Chondrocyte (in vitro differentiated cells): ENCODE measurements around the gene XRCC5. TPM values are rescaled to one million over a fixed set of nuclear protein-coding genes. Genes with fewer than 3 reads are reported as not detected.
"Not testable (repeated sequence)": the region's sequence is repeated elsewhere in the genome, so short reads cannot be mapped to it uniquely, and the experiment has no call there.

ENCODE experiments used
- DNase-seq: peaks from one replicate; pipeline ENCODE4 v3.0.0; 2021; ENCODE audit warnings: mixed read lengths, low spot score
- H3K27ac Mint-ChIP-seq: one replicate; pipeline ENCODE4 v1.8.0; 2021; ENCODE audit warnings: mild to moderate bottlenecking, moderate library complexity, mixed read lengths; ENCODE audit not compliant: unreplicated experiment
- H3K27me3 Mint-ChIP-seq: 2 replicates; pipeline ENCODE4 v1.8.0; 2021; ENCODE audit warnings: low read depth, mixed read lengths
- H3K36me3 Mint-ChIP-seq: 2 replicates; pipeline ENCODE4 v1.8.0; 2021; ENCODE audit warnings: low read depth, mixed read lengths
- H3K4me1 Mint-ChIP-seq: 2 replicates; pipeline ENCODE4 v1.8.0; 2021; ENCODE audit warnings: low read depth, mild to moderate bottlenecking, mixed read lengths
- H3K4me3 Mint-ChIP-seq: one replicate; pipeline ENCODE4 v1.8.0; 2021; ENCODE audit warnings: mild to moderate bottlenecking, moderate library complexity, mixed read lengths; ENCODE audit not compliant: unreplicated experiment
- H3K9me3 Mint-ChIP-seq: 2 replicates; pipeline ENCODE4 v1.8.0; 2021; ENCODE audit warnings: low read depth, mixed read lengths
- total RNA-seq: library from RNA; stranded (reverse); gene quantifications from 3 replicates; pipeline ENCODE4 v1.2.1, GENCODE V29; 2021
- TF ChIP-seq, protein P1 (sequence below): fragments of 200-600 bp; sonication (generic); IDR thresholded peaks from 2 replicates; pipeline ENCODE4 v1.5.0; 2021; ENCODE audit warnings: antibody characterized with exemption, mild to moderate bottlenecking, moderate library complexity

The XRCC5 gene
- total RNA-seq, 1 donor from 2014 or later: 154 TPM

DNA sequence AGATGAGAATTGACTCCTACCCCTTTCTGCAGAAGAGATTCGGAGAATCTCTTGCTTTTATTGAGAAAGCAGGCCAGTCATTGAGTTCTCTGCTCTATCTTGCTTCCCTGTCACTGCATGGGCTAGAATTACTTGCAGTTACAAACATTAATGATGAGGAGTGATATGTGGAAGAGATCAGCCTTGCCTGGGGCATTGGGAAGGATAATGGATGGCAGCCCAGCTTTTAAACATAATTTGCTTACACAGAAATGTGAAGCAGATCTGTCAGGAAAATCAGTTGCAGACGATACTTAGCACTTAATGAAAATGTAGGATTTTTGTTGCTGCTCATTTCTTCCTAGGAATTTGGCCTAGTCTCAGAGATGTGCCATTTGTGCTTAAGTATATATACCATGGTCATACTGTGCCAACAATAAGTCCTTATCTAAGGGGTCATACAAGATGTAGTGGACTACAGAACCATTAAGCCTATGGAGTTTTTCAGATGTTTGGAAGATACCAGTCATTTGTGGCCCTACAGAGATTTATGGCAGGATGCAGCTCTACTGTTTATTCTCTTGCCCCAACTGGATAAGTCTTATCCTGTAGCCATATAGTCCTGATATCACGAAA lies 92.7 kb downstream of the XRCC5 start:
- Mint-ChIP-seq H3K9me3 (no peaks in the 10 kb centered on the region), H3K36me3 (peaks cover 54% of the 10 kb centered on the region), H3K27ac (no peak overlapping the region), H3K4me3 (no peak overlapping the region), H3K4me1 (peaks cover 23% of the 10 kb centered on the region), H3K27me3 (no peaks in the 10 kb centered on the region)
- DNase-seq: no peak
- TF ChIP-seq, protein P1, sequence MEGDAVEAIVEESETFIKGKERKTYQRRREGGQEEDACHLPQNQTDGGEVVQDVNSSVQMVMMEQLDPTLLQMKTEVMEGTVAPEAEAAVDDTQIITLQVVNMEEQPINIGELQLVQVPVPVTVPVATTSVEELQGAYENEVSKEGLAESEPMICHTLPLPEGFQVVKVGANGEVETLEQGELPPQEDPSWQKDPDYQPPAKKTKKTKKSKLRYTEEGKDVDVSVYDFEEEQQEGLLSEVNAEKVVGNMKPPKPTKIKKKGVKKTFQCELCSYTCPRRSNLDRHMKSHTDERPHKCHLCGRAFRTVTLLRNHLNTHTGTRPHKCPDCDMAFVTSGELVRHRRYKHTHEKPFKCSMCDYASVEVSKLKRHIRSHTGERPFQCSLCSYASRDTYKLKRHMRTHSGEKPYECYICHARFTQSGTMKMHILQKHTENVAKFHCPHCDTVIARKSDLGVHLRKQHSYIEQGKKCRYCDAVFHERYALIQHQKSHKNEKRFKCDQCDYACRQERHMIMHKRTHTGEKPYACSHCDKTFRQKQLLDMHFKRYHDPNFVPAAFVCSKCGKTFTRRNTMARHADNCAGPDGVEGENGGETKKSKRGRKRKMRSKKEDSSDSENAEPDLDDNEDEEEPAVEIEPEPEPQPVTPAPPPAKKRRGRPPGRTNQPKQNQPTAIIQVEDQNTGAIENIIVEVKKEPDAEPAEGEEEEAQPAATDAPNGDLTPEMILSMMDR: no peak

GRCh38 chr2:216202626-216203250 lies 93.6 kb downstream of the XRCC5 start:
- H3K27ac Mint-ChIP-seq: no peak overlapping the region
- TF ChIP-seq, protein P1: no peak
- no peaks in the 10 kb centered on the region for H3K27me3 Mint-ChIP-seq
- peaks cover 54% of the 10 kb centered on the region for H3K36me3 Mint-ChIP-seq
- DNase-seq: no peak
- H3K9me3 Mint-ChIP-seq: no peaks in the 10 kb centered on the region
- no peak overlapping the region for H3K4me3 Mint-ChIP-seq
- H3K4me1 Mint-ChIP-seq: peaks cover 23% of the 10 kb centered on the region

- no peaks in the 10 kb centered on the region for H3K9me3 Mint-ChIP-seq
- H3K36me3 Mint-ChIP-seq: peaks cover 52% of the 10 kb centered on the region
- TF ChIP-seq, protein P1: no peak
- no peaks in the 10 kb centered on the region for H3K27me3 Mint-ChIP-seq
- no peak overlapping the region for H3K4me3 Mint-ChIP-seq
- no peak overlapping the region for H3K27ac Mint-ChIP-seq
- DNase-seq: no peak
- peaks cover 22% of the 10 kb centered on the region for H3K4me1 Mint-ChIP-seq
Measured at GRCh38 chr2:216205486-216205885, 96.3 kb downstream of the XRCC5 start.

DNA sequence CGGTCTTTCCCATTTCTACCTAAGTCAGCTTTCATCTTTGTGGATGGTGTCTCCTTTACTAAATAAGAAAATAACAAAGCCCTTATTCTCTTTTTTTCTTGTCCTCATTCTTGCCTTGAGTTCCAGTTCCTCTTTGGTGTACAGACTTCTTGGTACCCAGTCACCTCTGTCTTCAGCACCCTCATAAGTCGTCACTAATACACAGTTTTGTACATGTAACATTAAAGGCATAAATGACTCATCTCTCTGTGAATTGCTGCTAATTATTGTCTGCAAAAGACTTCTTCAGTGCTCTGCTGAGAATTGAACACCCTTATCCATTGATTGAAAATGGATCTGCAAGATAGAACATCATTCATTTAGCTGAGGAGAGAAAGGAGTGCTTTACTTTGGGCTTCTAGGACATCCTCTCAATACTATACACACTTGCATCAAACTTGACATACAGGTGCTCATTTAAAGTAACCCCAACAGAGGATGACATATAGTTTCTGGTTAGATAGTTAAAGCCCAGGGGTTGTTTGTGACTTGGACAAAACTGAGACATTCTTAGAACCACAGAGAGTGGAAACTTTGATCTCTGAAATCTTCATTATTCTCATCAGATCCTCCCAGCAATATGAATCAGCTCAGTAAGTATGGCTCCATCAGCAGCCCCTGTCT lies 97.0 kb downstream of the XRCC5 start:
- H3K36me3 Mint-ChIP-seq: peaks cover 51% of the 10 kb centered on the region
- DNase-seq: no peak
- TF ChIP-seq, protein P1: no peak
- H3K27ac Mint-ChIP-seq: no peak overlapping the region
- no peaks in the 10 kb centered on the region for H3K9me3 Mint-ChIP-seq
- no peak overlapping the region for H3K4me3 Mint-ChIP-seq
- peaks cover 28% of the 10 kb centered on the region for H3K4me1 Mint-ChIP-seq
- no peaks in the 10 kb centered on the region for H3K27me3 Mint-ChIP-seq

GRCh38 chr2:216206821-216207220 lies 97.7 kb downstream of the XRCC5 start:
- peaks cover 30% of the 10 kb centered on the region for H3K4me1 Mint-ChIP-seq
- H3K27ac Mint-ChIP-seq: no peak overlapping the region
- peaks cover 46% of the 10 kb centered on the region for H3K36me3 Mint-ChIP-seq
- no peak overlapping the region for H3K4me3 Mint-ChIP-seq
- no peaks in the 10 kb centered on the region for H3K27me3 Mint-ChIP-seq
- TF ChIP-seq, protein P1: no peak
- no peak for DNase-seq
- H3K9me3 Mint-ChIP-seq: no peaks in the 10 kb centered on the region

GRCh38 chr2:216208661-216209060 lies 99.5 kb downstream of the XRCC5 start:
- H3K27me3 Mint-ChIP-seq, H3K4me3 Mint-ChIP-seq, H3K27ac Mint-ChIP-seq, H3K9me3 Mint-ChIP-seq, DNase-seq: not testable (repeated sequence)
- Mint-ChIP-seq H3K36me3 (peaks cover 40% of the 10 kb centered on the region), H3K4me1 (peaks cover 18% of the 10 kb centered on the region)
